Astrocyte of the cerebellum (primary cell): ENCODE results near the gene PHF8.

ENCODE experiments used
- DNase-seq: peaks from one replicate; pipeline ENCODE4 v3.0.0-alpha.2; 2011; ENCODE audit warnings: low read depth
- H3K4me3 ChIP-seq: 2 replicates; pipeline ENCODE4 v1.5.1; 2011; ENCODE audit warnings: mild to moderate bottlenecking, low read depth, low read length, moderate library complexity
- in situ Hi-C: cut with HindIII; loops from 2 replicates; pipeline ENCODE4 v1.10.0; 2017; ENCODE audit warnings: low sequenced_read_pairs
- TF ChIP-seq, protein P1 (sequence below): IDR thresholded peaks from 2 replicates; pipeline ENCODE4 v1.5.1; 2012; ENCODE audit warnings: low read length, low read depth, moderate library complexity, mild to moderate bottlenecking; ENCODE audit errors: missing control alignments

Gene PHF8

DNA sequence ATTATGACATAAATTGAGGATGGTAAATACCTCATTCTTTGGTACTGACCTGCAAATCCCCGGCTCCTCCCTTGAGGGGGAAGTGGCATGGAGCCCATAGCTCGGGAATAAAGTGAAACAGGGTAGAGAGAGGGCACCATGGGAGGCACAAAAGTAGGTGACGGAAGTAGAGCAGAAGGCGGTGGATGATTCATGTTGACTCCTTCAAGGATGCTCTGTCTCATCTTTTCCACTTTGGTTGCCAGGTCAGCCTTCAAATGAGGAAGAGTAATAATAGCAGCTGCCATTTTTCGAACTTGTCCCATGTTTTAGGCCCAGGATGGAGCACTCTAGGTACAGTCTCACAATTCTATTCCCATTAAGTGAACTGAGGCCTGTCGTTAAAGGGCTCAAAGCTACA is 41.4 kb upstream of the PHF8 start:
- DNase-seq, result no peak
- in situ Hi-C loops, result no loop called here
- no peak overlapping the region for H3K4me3 ChIP-seq
- TF ChIP-seq, protein P1, sequence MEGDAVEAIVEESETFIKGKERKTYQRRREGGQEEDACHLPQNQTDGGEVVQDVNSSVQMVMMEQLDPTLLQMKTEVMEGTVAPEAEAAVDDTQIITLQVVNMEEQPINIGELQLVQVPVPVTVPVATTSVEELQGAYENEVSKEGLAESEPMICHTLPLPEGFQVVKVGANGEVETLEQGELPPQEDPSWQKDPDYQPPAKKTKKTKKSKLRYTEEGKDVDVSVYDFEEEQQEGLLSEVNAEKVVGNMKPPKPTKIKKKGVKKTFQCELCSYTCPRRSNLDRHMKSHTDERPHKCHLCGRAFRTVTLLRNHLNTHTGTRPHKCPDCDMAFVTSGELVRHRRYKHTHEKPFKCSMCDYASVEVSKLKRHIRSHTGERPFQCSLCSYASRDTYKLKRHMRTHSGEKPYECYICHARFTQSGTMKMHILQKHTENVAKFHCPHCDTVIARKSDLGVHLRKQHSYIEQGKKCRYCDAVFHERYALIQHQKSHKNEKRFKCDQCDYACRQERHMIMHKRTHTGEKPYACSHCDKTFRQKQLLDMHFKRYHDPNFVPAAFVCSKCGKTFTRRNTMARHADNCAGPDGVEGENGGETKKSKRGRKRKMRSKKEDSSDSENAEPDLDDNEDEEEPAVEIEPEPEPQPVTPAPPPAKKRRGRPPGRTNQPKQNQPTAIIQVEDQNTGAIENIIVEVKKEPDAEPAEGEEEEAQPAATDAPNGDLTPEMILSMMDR, result no peak

GRCh38 chrX:54076903-54077302 is 32.6 kb upstream of the PHF8 start:
- TF ChIP-seq, protein P1, result no peak
- DNase-seq, result no peak
- in situ Hi-C loops, result no loop called here

DNA sequence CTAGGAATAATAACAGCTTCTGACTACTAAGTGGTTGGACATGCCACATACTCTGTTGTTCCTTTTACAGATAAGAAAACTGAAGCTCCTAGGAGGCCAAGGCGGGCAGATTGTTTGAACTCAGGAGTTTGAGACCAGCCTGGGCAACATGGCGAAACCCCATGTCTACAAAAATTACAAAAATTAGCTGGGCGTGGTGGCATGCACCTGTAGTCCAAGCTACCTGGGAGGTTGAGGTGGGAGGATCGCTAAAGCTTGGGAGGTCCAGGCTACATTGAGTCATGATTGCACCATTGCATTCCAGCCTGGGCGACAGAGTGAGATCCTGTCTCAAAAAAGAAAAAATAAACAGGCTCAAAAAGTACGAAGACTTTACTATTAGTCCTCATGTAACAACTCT is 30.6 kb upstream of the PHF8 start:
- in situ Hi-C loops, result no loop called here
- no peak overlapping the region for H3K4me3 ChIP-seq
- TF ChIP-seq, protein P1, result no peak
- no peak for DNase-seq

More at GRCh38 chrX:54076903-54077302, 32.6 kb upstream of the PHF8 start:
- H3K4me3 ChIP-seq, result no peak overlapping the region

GRCh38 chrX:54067766-54068165 is 23.5 kb upstream of the PHF8 start:
- TF ChIP-seq, protein P1, result no peak
- no peak overlapping the region for H3K4me3 ChIP-seq
- in situ Hi-C loops, result no loop called here
- DNase-seq, result no peak

DNA sequence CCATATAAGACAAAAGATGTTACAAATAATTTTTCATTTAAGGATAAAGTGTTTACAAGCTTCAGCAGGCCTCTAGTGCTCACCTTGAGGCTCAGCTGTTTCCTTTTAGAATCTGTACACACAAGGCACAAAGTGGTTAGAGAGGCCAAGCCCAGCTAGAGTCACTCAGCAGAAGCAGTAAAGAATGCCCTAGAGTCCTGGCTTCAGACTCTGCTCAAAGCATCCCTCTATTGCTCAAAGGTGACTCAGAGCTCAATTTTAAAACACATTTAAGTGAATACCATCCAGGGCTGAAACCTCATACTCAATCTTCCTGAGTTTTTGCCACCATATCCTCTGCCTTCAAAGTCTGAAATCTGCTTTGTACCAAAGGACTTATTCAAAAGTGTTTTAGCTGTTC is 22.6 kb upstream of the PHF8 start:
- in situ Hi-C loops, result no loop called here
- no peak for DNase-seq
- H3K4me3 ChIP-seq, result no peak overlapping the region
- TF ChIP-seq, protein P1, result no peak

- no peak overlapping the region for H3K4me3 ChIP-seq
- no peak for DNase-seq
- in situ Hi-C loops, result no loop called here
- TF ChIP-seq, protein P1, result no peak
These were observed 20.3 kb upstream of the PHF8 start for GRCh38 chrX:54064564-54064963.

DNA sequence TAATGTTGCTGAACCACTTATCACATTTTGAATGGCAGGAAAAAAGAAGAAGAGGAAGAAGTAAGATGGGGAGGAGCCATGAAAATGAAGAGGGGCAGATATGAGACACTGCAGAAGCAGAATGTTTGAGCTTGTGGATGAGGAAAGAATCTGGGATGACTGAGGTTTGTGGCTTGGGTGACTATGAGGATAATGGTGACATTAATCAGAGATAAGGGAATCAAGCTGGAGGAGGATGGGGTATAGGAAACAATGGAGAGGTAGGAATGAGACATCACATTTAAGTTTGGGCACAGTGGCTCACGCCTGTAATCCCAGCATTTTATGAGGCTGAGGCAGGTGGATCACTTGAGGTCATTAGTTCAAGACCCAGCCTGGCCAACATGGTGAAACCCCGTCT is 19.1 kb upstream of the PHF8 start:
- TF ChIP-seq, protein P1, result no peak
- in situ Hi-C loops, result no loop called here
- no peak for DNase-seq
- no peak overlapping the region for H3K4me3 ChIP-seq
